Naive B cell (primary cell): ENCODE measurements around the gene EEFSEC. TPM values are rescaled to one million over a fixed set of nuclear protein-coding genes. Genes with fewer than 3 reads are reported as not detected.

ENCODE experiments used
- ATAC-seq, 2 donors: fragments of 150-1000 bp; cut with Tn5 transposase; 2 replicates each; pipeline ENCODE4 v1.10.0; 2021; ENCODE audit warnings: low read depth in 2 of 2, mild to moderate bottlenecking in 2 of 2, moderate library complexity in 2 of 2
- DNase-seq: peaks from one replicate; pipeline ENCODE4 v3.0.0; 2022
- H3K27ac Mint-ChIP-seq, 6 donors: one replicate each; pipeline ENCODE4 v1.8.0; 2020 to 2022; ENCODE audit warnings: mild to moderate bottlenecking in 6 of 6, mixed read lengths in 6 of 6, moderate library complexity in 5 of 6, inconsistent platforms in 2 of 6
- H3K27me3 Mint-ChIP-seq, 3 donors: one replicate each; pipeline ENCODE4 v1.8.0; 2021 to 2022; ENCODE audit warnings: mixed read lengths in 3 of 3, mild to moderate bottlenecking in 1 of 3
- H3K36me3 Mint-ChIP-seq, 2 donors: one replicate each; pipeline ENCODE4 v1.8.0; 2020 to 2022; ENCODE audit warnings: mixed read lengths in 2 of 2, inconsistent platforms in 1 of 2, mild to moderate bottlenecking in 1 of 2
- H3K4me1 Mint-ChIP-seq, 3 donors: one replicate each; pipeline ENCODE4 v1.8.0; 2020 to 2022; ENCODE audit warnings: mixed read lengths in 3 of 3, inconsistent platforms in 1 of 3, mild to moderate bottlenecking in 1 of 3, moderate library complexity in 1 of 3
- H3K4me3 Mint-ChIP-seq, 8 donors: one replicate each; pipeline ENCODE4 v1.8.0; 2020 to 2022; ENCODE audit warnings: mild to moderate bottlenecking in 8 of 8, mixed read lengths in 8 of 8, moderate library complexity in 8 of 8, inconsistent platforms in 2 of 8
- H3K9me3 Mint-ChIP-seq, 7 donors: one replicate each; pipeline ENCODE4 v1.8.0; 2020 to 2022; ENCODE audit warnings: mixed read lengths in 7 of 7, mild to moderate bottlenecking in 5 of 7, inconsistent platforms in 2 of 7, moderate library complexity in 1 of 7
- polyA plus RNA-seq, 6 donors: library from polyadenylated mRNA; unstranded; fragments of 300-500 nt; fragmentation: Illumina TruSeq; gene quantifications; one replicate each; pipeline ENCODE4 v1.2.3, GENCODE V29; 2021; ENCODE audit warnings: low read depth in 6 of 6

Gene EEFSEC
- polyA plus RNA-seq, 6 donors from 2014 or later, result 8.5 to 24.0 (median 20.1) TPM

DNA sequence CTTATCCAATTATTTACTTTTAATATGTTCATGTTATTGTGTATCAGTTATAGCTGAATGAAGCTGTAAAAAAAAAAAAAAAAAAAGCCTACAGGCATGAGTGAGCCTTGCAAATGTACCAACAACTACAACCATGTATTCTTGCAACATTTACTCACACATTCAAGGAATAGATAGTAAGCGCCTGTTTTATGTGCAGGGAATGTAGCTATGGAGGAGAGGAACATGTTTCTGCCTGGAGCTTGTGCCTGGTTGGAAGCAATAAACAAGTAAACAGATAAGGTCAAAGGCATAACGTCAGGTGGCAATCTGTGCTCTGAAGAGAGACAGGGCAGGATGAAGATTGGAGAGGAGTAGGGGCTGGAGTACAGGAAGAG, 202.2 kb downstream of the EEFSEC start:
- DNase-seq (no peak), ATAC-seq (no peak)
- H3K27me3 Mint-ChIP-seq, result no peaks in the 10 kb centered on the region
- peaks cover 0 to 6% (median 4%) of the 10 kb centered on the region in 3 donors for H3K4me1 Mint-ChIP-seq
- H3K27ac Mint-ChIP-seq, result peak overlapping the region in 2 of 6 donors; percentile 8 to 65
- peaks cover 8 to 16% of the 10 kb centered on the region in 2 donors for H3K36me3 Mint-ChIP-seq
- H3K9me3 Mint-ChIP-seq, result no peaks in the 10 kb centered on the region
- no peak overlapping the region for H3K4me3 Mint-ChIP-seq

DNA sequence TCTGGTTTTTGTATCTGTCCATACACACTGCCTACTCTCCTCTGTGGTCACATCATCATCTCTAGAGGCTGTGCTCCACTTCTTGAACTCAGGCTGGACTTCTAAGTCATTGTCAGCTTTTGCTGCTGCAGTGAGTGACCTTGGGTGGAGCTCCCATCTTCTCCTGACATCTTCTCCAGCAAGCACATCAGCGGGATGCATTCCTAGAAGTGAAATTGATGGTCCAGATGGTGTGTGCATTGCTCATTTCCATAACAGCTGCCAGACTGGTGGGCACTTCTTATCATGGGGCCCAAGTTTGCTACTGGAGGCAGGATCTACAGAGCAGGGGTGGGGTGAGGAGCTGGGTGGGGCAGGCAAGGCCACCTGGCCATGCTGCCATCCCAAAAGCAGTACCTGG, 203.5 kb downstream of the EEFSEC start:
- Mint-ChIP-seq H3K27me3 (no peaks in the 10 kb centered on the region), H3K9me3 (no peaks in the 10 kb centered on the region), H3K4me3 (no peak overlapping the region), H3K27ac (peak overlapping the region in 2 of 6 donors; percentile 75 to 90), H3K4me1 (peaks cover 0 to 6% (median 4%) of the 10 kb centered on the region in 3 donors), H3K36me3 (peaks cover 0 to 10% of the 10 kb centered on the region in 2 donors)
- DNase-seq, result no peak
- no peak for ATAC-seq

DNA sequence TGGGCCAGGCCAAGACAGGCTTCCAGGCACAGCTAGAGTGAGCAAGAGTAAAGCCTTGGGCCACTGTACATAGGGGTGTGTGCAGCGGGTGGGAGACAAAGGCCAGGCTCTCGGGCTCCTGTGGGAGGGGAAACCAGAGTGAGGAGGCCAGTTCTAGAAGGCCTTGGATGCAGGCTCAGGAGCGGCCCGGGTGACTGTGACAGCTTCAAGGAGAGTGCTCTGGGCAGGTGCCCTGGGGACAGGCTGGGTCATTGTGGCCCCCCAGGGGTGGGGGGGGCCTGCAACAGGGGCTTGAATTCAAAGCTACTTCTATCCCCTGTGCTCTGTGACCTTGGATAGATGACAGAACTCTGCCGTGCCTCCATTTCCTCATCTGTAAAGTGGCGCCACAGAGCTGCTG, 204.3 kb downstream of the EEFSEC start:
- Mint-ChIP-seq H3K27ac (no peak overlapping the region), H3K4me1 (peaks cover 0 to 6% (median 4%) of the 10 kb centered on the region in 3 donors)
- DNase-seq, result no peak

DNA sequence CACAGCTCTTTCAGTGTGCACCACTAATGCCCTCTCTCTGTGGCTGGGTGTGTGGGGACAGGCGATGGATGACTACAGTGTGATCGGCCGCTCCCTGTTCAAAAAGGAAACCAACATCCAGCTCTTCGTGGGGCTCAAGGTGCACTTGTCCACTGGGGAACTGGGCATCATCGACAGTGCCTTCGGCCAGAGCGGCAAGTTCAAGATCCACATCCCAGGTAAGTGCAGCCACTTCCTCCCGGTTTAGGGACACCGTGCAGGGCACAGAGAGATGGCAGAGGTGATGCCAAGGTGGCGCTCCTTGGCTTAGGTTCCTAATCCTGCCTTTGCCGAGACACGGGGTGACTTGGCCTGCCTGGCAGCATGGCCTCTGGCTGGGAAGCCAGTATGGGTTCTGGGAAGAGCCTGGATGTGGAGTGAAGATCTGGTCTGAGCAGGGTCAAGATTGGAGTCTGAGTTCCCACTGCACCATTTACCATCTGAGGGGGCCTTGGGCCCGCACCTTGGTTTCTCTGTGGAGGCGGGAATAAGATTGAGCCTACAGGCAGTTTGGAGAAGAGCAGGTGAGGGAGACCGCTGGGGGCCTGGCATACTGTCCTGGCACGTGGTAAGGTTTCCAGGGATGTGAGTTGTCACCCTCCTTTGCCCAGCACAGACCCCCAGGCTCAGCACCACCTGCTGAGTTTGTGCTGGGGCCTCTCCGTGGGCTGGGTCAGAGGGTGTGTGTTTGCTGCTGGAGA, 205.0 kb downstream of the EEFSEC start:
- Mint-ChIP-seq H3K27ac (peak overlapping the region in 2 of 6 donors; percentile 62 to 66), H3K36me3 (peaks cover 7 to 10% of the 10 kb centered on the region in 2 donors), H3K9me3 (no peaks in the 10 kb centered on the region), H3K4me3 (no peak overlapping the region), H3K27me3 (no peaks in the 10 kb centered on the region), H3K4me1 (peaks cover 0 to 6% (median 4%) of the 10 kb centered on the region in 3 donors)
- no peak for DNase-seq
- ATAC-seq, result no peak

More for the DNA sequence above, 204.3 kb downstream of the EEFSEC start:
- Mint-ChIP-seq H3K4me3 (no peak overlapping the region), H3K9me3 (no peaks in the 10 kb centered on the region), H3K27me3 (no peaks in the 10 kb centered on the region), H3K36me3 (peaks cover 3 to 10% of the 10 kb centered on the region in 2 donors)
- ATAC-seq, result no peak

DNA sequence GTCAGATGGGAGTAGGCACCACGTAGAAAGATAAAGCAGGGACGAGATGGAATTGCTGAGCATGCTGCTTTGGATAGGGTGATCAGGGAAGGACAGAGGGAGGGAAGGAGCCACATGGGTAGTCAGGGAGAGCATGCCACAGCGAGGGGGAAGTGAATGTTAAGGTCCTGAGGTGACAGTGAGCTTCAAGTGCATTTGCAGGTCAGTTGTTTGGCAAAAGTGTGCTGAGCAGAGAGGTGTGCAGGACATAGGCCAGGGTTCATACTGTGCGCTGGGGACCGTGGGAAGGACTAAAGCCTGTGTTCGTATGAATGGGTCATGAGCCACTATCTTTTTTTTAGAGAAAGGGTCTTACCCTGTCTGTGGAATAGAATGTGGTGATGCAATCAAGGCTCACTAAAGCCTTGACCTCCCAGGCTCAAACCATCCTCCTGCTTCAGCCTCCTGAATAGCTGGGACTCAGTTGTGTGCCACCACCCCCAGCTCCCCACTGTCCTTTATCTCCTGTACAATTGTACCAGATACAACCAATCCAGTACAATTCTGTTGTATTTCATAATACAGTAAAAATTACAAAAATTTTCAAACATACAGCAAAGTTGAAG, 205.9 kb downstream of the EEFSEC start:
- Mint-ChIP-seq H3K36me3 (peaks cover 7 to 13% of the 10 kb centered on the region in 2 donors), H3K27ac (peak overlapping the region in 1 of 6 donors; percentile 62), H3K27me3 (no peaks in the 10 kb centered on the region), H3K9me3 (no peaks in the 10 kb centered on the region), H3K4me1 (peaks cover 0 to 6% (median 4%) of the 10 kb centered on the region in 3 donors), H3K4me3 (no peak overlapping the region)
- no peak for DNase-seq
- ATAC-seq, result no peak

DNA sequence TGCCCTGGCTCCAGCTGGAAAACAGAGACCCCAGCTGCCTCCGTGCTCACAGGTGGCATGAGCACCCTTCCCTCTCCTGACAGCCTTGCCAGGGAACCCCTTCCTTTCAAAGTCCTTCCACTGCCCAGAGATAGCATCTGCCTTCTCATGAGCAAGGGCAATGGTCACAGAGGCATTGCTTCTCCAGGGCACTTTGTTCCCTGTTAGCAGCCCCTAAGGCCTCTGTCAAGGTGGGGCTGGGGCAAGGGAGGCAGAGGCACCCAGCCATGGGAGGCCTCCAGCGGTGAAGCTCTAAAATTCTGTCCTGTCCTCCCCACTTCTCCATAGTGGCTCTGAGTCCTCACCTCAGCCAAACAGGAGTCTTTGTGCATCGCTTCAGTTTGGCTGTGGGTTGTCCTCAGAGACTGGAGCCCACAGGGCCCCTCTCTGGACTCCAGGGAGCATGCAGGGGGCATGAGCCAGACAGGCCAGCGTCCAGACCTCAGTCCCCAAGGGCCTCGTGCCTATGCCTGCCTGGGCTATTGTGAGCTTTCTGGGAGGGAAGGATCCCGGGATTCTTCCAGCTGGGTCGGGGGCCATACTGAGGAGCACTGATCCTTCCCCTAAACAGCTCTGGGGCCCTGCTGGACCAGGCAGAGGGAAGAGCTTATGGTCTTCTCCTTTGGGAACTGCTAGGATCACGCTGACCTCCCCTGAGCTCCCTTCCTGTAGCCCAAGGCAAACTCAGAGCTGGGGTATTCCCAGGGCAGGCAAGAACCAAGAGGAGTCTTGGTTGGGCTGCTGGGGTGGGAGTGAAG, 206.8 kb downstream of the EEFSEC start:
- ATAC-seq (no peak), DNase-seq (no peak)
- Mint-ChIP-seq H3K27me3 (no peaks in the 10 kb centered on the region), H3K4me3 (no peak overlapping the region), H3K36me3 (peaks cover 7 to 17% of the 10 kb centered on the region in 2 donors), H3K27ac (peak overlapping the region in 2 of 6 donors; percentile 20 to 25), H3K9me3 (no peaks in the 10 kb centered on the region), H3K4me1 (peaks cover 0 to 6% (median 4%) of the 10 kb centered on the region in 3 donors)

DNA sequence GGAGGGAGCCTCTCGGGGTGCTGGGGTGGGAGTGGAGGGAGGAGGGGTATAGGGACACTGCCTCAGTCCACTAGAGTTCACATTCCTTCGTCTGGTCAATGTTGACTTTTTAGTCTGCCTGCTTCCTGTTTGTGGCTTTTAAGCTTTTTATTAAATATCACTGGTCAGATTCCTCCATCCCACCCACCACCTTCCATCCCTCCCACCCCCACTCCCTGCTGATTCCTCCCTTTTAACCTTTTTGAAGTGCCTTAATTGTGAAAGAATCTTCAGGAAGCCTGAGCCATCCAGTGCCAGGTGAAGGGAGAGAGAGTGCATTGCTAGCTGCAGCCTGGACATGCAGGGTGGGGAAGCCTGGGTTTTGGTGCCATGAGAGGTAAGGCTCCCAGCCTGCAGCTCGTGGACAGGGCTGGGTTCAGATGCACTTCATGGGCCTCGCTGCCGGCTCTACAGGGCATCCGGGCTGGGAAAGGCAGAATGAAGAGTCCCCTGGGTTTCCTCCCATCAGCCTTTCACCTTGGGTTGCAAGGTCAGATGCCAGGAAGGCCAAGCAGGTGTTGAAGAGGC, 207.5 kb downstream of the EEFSEC start:
- Mint-ChIP-seq H3K4me3 (no peak overlapping the region), H3K4me1 (peaks cover 0 to 4% (median 0%) of the 10 kb centered on the region in 3 donors), H3K27ac (no peak overlapping the region), H3K27me3 (no peaks in the 10 kb centered on the region), H3K36me3 (peaks cover 7 to 17% of the 10 kb centered on the region in 2 donors), H3K9me3 (no peaks in the 10 kb centered on the region)
- ATAC-seq (no peak), DNase-seq (no peak)

DNA sequence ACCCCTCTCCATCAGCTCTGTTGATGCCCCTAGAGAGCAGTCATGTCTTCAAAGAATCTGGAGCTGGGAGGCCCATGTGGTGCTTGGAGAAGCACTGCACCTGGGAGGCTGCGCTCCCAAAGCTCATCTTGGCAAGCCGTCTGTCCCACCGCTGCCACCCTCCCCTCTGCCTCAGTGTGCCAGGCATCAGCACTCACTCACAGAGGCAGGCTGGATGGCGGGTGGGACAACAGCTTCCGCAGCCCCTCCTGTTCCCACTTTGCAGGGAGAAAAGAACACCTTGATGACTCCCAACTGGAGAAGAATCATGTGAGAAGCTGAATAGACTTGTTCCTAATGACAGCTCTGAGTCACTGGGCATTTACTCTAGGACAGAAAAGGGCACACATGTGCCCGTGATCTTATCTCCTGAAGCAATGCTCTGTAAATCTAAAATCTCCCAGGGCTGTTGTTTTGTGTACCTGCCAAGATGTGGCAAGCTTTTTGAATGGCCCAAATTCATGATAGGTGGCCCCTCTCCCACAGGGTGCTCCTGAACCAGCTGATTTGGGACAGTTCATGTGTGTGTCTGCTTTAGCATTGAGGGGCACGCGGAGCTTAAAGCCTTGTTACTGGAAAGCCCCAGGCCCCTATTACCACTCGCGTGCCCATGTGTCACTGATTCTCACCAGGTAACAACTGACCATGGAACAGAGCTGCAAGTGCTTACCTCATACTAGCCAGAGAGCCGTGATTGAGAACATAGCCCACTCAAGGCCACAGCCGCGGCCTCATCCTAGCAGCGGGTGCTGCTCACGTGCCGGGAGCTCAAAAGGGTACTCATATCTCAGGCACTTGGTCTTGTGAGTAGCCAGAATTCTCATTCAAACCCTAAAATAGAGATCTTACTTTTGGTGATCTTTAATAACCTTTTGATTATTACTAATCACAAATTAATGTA, 209.0 kb downstream of the EEFSEC start:
- peaks cover 7 to 25% of the 10 kb centered on the region in 2 donors for H3K36me3 Mint-ChIP-seq
- no peaks in the 10 kb centered on the region for H3K9me3 Mint-ChIP-seq
- peaks cover 0 to 6% (median 0%) of the 10 kb centered on the region in 3 donors for H3K4me1 Mint-ChIP-seq
- H3K27ac Mint-ChIP-seq, result peak overlapping the region in 1 of 6 donors; percentile 30
- DNase-seq (no peak), ATAC-seq (no peak)
- no peak overlapping the region for H3K4me3 Mint-ChIP-seq
- H3K27me3 Mint-ChIP-seq, result no peaks in the 10 kb centered on the region

DNA sequence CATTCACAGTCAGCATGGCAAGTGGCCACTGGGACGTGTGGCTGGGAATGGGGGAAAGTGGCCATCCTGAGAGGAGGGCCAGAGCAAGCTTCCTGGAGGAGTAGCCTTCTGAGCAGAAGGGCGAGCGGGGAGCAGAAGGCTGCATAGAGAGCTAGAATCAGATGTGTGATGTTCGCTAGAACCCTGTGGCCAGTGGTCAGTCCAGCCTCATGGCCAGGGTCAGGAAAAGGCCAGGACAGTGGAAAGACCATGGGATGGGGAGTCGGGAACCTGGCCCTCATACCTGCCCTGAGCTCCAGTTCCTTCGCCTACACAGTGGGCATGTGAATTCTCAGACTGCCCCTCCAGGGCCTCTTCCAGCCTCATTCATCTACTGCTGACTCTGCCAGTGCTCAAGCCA, 211.0 kb downstream of the EEFSEC start:
- peak overlapping the region in 3 of 6 donors; percentile 47 to 74 (median 63) for H3K27ac Mint-ChIP-seq
- no peak for DNase-seq
- ATAC-seq, result no peak
- H3K4me1 Mint-ChIP-seq, result peaks cover 7 to 12% (median 8%) of the 10 kb centered on the region in 3 donors
- H3K4me3 Mint-ChIP-seq, result no peak overlapping the region
- H3K9me3 Mint-ChIP-seq, result no peaks in the 10 kb centered on the region
- H3K27me3 Mint-ChIP-seq, result no peaks in the 10 kb centered on the region
- H3K36me3 Mint-ChIP-seq, result peaks cover 7 to 23% of the 10 kb centered on the region in 2 donors

DNA sequence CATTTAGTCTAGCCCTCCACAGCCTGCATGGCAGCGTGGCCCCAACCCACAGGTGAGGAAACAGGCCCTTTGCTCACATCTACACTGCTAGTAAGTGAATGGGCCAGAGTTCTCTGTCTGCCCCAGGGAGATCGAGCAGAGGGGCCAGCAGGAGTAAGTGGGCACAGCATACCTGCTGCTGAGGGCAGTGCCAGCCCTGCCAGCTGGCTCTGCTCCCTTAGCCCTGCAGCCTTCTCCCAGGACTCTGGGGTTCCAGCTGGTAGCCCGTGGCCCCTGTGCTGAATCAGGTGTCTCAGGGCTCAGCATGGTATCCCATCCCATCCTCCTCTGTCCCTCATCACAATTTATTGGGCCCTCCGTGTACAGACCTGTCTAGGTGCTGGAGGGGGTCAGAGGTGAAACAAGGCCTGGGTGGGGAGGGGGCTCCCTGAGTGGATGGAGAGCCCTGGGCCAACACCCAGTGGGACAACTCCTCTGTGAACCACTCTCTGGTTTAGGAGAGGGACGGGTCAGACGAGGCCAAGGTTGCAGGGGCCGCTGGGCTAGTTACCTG, 211.6 kb downstream of the EEFSEC start:
- no peak for DNase-seq
- no peak overlapping the region for H3K4me3 Mint-ChIP-seq
- peak overlapping the region in 1 of 6 donors; percentile 47 for H3K27ac Mint-ChIP-seq
- no peaks in the 10 kb centered on the region for H3K27me3 Mint-ChIP-seq
- no peak for ATAC-seq
- peaks cover 7 to 23% of the 10 kb centered on the region in 2 donors for H3K36me3 Mint-ChIP-seq
- peaks cover 13 to 16% (median 14%) of the 10 kb centered on the region in 3 donors for H3K4me1 Mint-ChIP-seq
- no peaks in the 10 kb centered on the region for H3K9me3 Mint-ChIP-seq

DNA sequence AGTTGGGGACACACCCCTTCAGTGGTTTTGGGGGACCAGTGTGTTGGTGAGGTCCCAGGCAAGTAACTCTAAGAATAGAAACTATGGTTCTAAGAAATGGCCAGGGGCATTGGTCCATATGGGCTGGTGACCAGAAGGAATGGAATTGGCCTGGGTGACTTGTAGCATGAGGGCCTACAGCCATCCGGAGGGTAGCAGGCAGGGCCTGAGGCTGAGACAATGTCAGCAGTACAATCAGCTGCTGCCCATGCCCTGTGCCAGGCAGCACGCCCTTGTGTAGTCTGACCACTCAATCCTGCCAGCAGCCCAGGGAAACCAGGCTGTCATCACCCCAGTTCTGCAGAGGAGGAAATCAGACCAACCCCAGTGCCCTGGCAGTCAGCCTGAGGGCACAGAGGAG, 212.9 kb downstream of the EEFSEC start:
- DNase-seq (no peak), ATAC-seq (no peak)
- no peaks in the 10 kb centered on the region for H3K27me3 Mint-ChIP-seq
- H3K4me1 Mint-ChIP-seq, result peaks cover 19 to 25% (median 23%) of the 10 kb centered on the region in 3 donors
- peaks cover 7 to 23% of the 10 kb centered on the region in 2 donors for H3K36me3 Mint-ChIP-seq
- H3K4me3 Mint-ChIP-seq, result no peak overlapping the region
- no peak overlapping the region for H3K27ac Mint-ChIP-seq
- H3K9me3 Mint-ChIP-seq, result no peaks in the 10 kb centered on the region

DNA sequence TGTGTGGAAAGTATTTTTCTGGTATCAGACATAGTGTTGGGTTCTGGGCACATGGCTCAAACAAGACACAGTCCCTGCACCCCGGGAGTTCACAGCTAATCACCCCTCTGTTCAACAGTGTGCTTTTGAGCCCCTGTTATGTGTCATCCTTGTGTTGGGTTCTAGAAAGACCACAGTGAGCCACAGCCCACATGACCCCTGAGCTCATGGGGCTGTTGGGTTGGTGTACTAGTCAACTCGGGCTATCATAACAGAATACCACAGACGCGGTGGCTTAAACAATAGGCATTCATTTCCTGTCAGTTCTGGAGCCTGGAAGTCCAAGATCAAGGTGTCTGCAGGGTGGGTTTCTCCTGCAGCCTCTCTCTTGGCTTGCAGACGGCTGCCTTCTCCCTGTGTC, 213.4 kb downstream of the EEFSEC start:
- no peaks in the 10 kb centered on the region for H3K27me3 Mint-ChIP-seq
- no peak overlapping the region for H3K4me3 Mint-ChIP-seq
- H3K4me1 Mint-ChIP-seq, result peaks cover 23 to 28% (median 25%) of the 10 kb centered on the region in 3 donors
- H3K36me3 Mint-ChIP-seq, result peaks cover 7 to 23% of the 10 kb centered on the region in 2 donors
- ATAC-seq, result no peak
- DNase-seq, result no peak
- H3K27ac Mint-ChIP-seq, result peak overlapping the region in 1 of 6 donors; percentile 58
- no peaks in the 10 kb centered on the region for H3K9me3 Mint-ChIP-seq
